Panc1 (cell line): ENCODE measurements around the gene PUDP. TPM values are rescaled to one million over a fixed set of nuclear protein-coding genes. Genes with fewer than 3 reads are reported as not detected.

ENCODE experiments used
- ATAC-seq: fragments of 200-7000 bp; cut with Tn5 transposase; 2 replicates; pipeline ENCODE4 v1.9.1; 2020; ENCODE audit warnings: mild to moderate bottlenecking, moderate library complexity
- BruUV-seq: library from RNA; stranded (reverse); fragments of 400-500 nt; replicated peaks from 2 replicates; lab custom pipeline; 2021; lab: Mats Ljungman, UMichigan
- CTCF ChIA-PET: fragments of 300-600 bp; sonication (Branson Sonifier 250); formaldehyde crosslinking; loops from one replicate; lab custom pipeline; 2022; ENCODE audit warnings: antibody characterized with exemption; lab: Charles Lee
- POLR2A ChIA-PET: fragments of 300-600 bp; sonication (Branson Sonifier 250); formaldehyde crosslinking; loops from one replicate; lab custom pipeline; 2022; ENCODE audit warnings: antibody characterized with exemption; lab: Charles Lee
- DNase-seq: peaks from one replicate; pipeline ENCODE4 v3.0.0-alpha.2; 2010; ENCODE audit warnings: low read depth, low spot score
- H3K27ac ChIP-seq: 2 replicates; pipeline ENCODE4 v1.5.1; 2011; ENCODE audit warnings: mild to moderate bottlenecking, low read length, inconsistent platforms
- H3K27me3 ChIP-seq: fragments of 200-500 bp; sonication (Bioruptor generic); 2 replicates; pipeline ENCODE4 v1.6.0; 2014; ENCODE audit warnings: low read length, inconsistent platforms; ENCODE audit not compliant: control insufficient read depth, insufficient read depth
- H3K36me3 ChIP-seq: fragments of 200-500 bp; sonication (Bioruptor generic); 2 replicates; pipeline ENCODE4 v1.5.1; 2014; ENCODE audit warnings: inconsistent platforms, mild to moderate bottlenecking, low read length, moderate library complexity; ENCODE audit not compliant: control insufficient read depth, insufficient read depth
- H3K4me1 ChIP-seq: 2 replicates; pipeline ENCODE4 v1.5.1; 2011; ENCODE audit warnings: inconsistent platforms, mild to moderate bottlenecking, low read length, moderate library complexity; ENCODE audit not compliant: control insufficient read depth, insufficient read depth
- H3K4me3 ChIP-seq, 2 experiments: 2 replicates each; pipeline ENCODE4 v1.5.1; 2011 to 2012; ENCODE audit warnings: low read depth in 2 of 2, low read length in 2 of 2, mild to moderate bottlenecking in 2 of 2, inconsistent platforms in 1 of 2, moderate library complexity in 1 of 2
- H3K9me3 ChIP-seq: fragments of 200-500 bp; sonication (Bioruptor generic); 2 replicates; pipeline ENCODE4 v1.5.1; 2014; ENCODE audit warnings: low read depth, mild to moderate bottlenecking, inconsistent platforms, low read length, moderate library complexity; ENCODE audit not compliant: control insufficient read depth, insufficient read depth
- POLR2AphosphoS5 ChIP-seq: IDR thresholded peaks from 2 replicates; pipeline ENCODE4 v1.6.1; 2012; ENCODE audit warnings: mild to moderate bottlenecking, low read depth, low read length, moderate library complexity
- SIN3A ChIP-seq: IDR thresholded peaks from 2 replicates; pipeline ENCODE4 v1.6.1; 2012; ENCODE audit warnings: low read depth, mild to moderate bottlenecking, low read length, moderate library complexity, borderline replicate concordance; ENCODE audit not compliant: insufficient read depth
- TCF7L2 ChIP-seq: IDR thresholded peaks from 2 replicates; pipeline ENCODE4 v1.6.1; 2011; ENCODE audit warnings: mild to moderate bottlenecking, low read depth, low read length, inconsistent platforms
- in situ Hi-C: cut with HindIII; loops from 2 replicates; pipeline ENCODE4 v1.10.0; 2016; ENCODE audit warnings: low sequenced_read_pairs, low pct_unique_long_range_greater_than_20kb
- intact Hi-C: fragments of 100-400 bp; cut with micrococcal nuclease; formaldehyde crosslinking; loops from one replicate; pipeline ENCODE4 v1.10.0; 2022; ENCODE audit not compliant: unreplicated experiment
- total RNA-seq: library from RNA; stranded (reverse); gene quantifications from one replicate; pipeline ENCODE4 v1.2.1, GENCODE V29; 2021; ENCODE audit not compliant: unreplicated experiment
- TF ChIP-seq, protein P1 (sequence below), 2 experiments: IDR thresholded peaks; 2 replicates each; pipeline ENCODE4 v1.6.1; 2011 to 2012; ENCODE audit warnings: low read depth in 2 of 2, control low read depth in 1 of 2, low read length in 1 of 2, mild to moderate bottlenecking in 1 of 2, moderate library complexity in 1 of 2; ENCODE audit not compliant: insufficient read depth in 1 of 2
- TF ChIP-seq, protein P2 (sequence below): fragments of 450-650 bp; IDR thresholded peaks from 2 replicates; pipeline ENCODE4 v1.5.1; 2017; ENCODE audit warnings: mild to moderate bottlenecking

PUDP gene
- total RNA-seq, 1 experiment from 2014 or later, result 14.2 TPM

DNA sequence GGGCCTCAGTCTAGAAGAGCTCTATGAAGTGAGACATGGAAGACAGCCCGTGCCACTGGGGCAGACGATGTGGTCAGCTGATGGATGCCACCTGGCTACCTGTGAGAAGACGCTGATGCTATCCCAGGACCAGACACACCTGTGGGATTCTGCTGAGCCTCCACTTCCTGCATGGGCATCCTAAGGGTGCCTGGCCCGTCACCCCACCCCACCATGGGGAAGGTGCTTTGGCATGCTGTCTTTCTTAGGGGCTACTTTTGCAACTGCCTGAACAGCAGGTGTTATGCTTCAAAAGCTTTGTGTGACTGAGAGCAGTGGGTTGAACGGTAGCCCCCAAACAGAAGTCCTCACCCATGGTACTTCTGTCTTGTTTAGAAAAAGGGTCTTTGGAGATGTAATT lies 65.4 kb downstream of the PUDP start:
- DNase-seq (no peak), ATAC-seq (no peak)
- in situ Hi-C loops, result no loop called here
- Histone ChIP-seq H3K9me3 (no peaks in the 10 kb centered on the region), H3K36me3 (no peaks in the 10 kb centered on the region), H3K27ac (no peak overlapping the region), H3K4me1 (no peaks in the 10 kb centered on the region), H3K4me3 (no peak overlapping the region), H3K27me3 (no peaks in the 10 kb centered on the region)
- TF ChIP-seq TCF7L2 (no peak), SIN3A (no peak), POLR2AphosphoS5 (no peak)
- TF ChIP-seq, protein P1, sequence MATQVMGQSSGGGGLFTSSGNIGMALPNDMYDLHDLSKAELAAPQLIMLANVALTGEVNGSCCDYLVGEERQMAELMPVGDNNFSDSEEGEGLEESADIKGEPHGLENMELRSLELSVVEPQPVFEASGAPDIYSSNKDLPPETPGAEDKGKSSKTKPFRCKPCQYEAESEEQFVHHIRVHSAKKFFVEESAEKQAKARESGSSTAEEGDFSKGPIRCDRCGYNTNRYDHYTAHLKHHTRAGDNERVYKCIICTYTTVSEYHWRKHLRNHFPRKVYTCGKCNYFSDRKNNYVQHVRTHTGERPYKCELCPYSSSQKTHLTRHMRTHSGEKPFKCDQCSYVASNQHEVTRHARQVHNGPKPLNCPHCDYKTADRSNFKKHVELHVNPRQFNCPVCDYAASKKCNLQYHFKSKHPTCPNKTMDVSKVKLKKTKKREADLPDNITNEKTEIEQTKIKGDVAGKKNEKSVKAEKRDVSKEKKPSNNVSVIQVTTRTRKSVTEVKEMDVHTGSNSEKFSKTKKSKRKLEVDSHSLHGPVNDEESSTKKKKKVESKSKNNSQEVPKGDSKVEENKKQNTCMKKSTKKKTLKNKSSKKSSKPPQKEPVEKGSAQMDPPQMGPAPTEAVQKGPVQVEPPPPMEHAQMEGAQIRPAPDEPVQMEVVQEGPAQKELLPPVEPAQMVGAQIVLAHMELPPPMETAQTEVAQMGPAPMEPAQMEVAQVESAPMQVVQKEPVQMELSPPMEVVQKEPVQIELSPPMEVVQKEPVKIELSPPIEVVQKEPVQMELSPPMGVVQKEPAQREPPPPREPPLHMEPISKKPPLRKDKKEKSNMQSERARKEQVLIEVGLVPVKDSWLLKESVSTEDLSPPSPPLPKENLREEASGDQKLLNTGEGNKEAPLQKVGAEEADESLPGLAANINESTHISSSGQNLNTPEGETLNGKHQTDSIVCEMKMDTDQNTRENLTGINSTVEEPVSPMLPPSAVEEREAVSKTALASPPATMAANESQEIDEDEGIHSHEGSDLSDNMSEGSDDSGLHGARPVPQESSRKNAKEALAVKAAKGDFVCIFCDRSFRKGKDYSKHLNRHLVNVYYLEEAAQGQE (IDR thresholded peaks at IDR 0.05; ENCODE audit: insufficient read depth in 1 of 2, low read depth in 2 of 2, low read length in 1 of 2), result no peak
- TF ChIP-seq, protein P2, sequence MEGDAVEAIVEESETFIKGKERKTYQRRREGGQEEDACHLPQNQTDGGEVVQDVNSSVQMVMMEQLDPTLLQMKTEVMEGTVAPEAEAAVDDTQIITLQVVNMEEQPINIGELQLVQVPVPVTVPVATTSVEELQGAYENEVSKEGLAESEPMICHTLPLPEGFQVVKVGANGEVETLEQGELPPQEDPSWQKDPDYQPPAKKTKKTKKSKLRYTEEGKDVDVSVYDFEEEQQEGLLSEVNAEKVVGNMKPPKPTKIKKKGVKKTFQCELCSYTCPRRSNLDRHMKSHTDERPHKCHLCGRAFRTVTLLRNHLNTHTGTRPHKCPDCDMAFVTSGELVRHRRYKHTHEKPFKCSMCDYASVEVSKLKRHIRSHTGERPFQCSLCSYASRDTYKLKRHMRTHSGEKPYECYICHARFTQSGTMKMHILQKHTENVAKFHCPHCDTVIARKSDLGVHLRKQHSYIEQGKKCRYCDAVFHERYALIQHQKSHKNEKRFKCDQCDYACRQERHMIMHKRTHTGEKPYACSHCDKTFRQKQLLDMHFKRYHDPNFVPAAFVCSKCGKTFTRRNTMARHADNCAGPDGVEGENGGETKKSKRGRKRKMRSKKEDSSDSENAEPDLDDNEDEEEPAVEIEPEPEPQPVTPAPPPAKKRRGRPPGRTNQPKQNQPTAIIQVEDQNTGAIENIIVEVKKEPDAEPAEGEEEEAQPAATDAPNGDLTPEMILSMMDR, result no peak
- ChIA-PET CTCF (no interaction called here), POLR2A (no interaction called here)
- no TSS peak for BruUV-seq
- intact Hi-C loops, result no loop called here

DNA sequence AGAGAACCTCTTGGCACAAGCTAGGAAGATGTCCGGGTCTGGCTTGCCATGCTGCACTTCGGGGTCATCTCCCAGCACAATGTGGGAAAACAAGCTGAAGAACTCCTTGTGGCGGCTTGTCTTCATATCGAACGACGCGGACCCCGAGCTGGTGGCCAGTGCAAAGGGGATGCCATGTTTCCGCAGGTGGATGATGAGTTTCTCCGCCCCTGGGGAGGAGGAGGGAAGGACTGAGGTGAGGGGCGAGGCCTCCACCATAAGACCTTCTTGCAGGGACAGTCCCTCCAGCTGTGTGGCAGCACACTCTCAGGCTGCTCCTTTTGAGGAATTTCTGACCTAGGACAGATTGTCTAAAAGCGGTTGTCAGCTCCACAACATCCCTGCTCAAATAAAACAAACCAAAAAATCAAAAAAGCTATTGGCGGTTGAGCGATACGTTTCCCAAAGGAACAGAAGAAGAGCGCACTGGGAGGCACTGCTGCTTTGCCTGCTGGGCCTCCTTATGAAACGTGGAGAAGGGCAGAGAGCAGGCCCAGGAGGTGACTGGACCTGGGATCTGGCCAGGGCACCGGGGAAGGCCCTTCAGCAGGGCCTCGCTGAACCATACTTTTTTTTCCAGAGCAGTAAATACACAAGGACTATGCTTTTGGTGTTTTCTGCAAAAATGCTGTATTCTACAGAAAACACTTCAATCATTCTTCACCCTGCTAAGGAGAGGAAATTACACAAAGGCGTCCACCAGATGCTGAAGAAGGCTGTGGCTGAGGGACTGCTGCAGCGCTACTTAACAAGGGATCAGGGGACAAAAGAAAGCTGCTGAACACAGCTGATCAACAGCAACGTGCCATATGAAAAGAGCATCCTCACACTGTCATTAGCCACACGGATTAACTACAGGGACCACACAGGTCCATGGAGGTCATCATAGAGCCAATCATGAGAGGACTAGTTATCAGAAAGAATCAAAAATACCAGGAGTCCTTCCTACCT lies 70.4 kb downstream of the PUDP start:
- no peak overlapping the region for H3K4me3 ChIP-seq
- in situ Hi-C loops, result no loop called here
- H3K27me3 ChIP-seq, result no peaks in the 10 kb centered on the region
- DNase-seq (no peak), ATAC-seq (no peak)
- CTCF ChIA-PET, result no interaction called here
- POLR2A ChIA-PET, result no interaction called here
- no peaks in the 10 kb centered on the region for H3K36me3 ChIP-seq
- TF ChIP-seq, protein P1 (IDR thresholded peaks at IDR 0.05; ENCODE audit: insufficient read depth in 1 of 2, low read depth in 2 of 2, low read length in 1 of 2), result no peak
- TF ChIP-seq, protein P2, result no peak
- TF ChIP-seq TCF7L2, result no peak
- TF ChIP-seq POLR2AphosphoS5, result no peak
- no peak for TF ChIP-seq SIN3A
- H3K27ac ChIP-seq, result no peak overlapping the region
- BruUV-seq, result no TSS peak
- no peaks in the 10 kb centered on the region for H3K4me1 ChIP-seq
- intact Hi-C loops, result no loop called here
- no peaks in the 10 kb centered on the region for H3K9me3 ChIP-seq
